HepG2 (cell line): ENCODE results near the gene CD58. TPM values are rescaled to one million over a fixed set of nuclear protein-coding genes. Genes with fewer than 3 reads are reported as not detected.

ENCODE experiments used
- CEBPB ChIP-seq: IDR thresholded peaks from 2 replicates; pipeline ENCODE4 v1.6.1; 2011; ENCODE audit warnings: low read depth, low read length, improper control_type of control experiment, borderline replicate concordance
- GATAD1 ChIP-seq: IDR thresholded peaks from 2 replicates; pipeline ENCODE4 v1.6.1; 2016; ENCODE audit warnings: missing genetic modification reagents, missing compliant biosample characterization
- JUNB ChIP-seq: sonication (generic); formaldehyde crosslinking; IDR thresholded peaks from 2 replicates; pipeline ENCODE4 v1.8.0; 2022; ENCODE audit warnings: missing genetic modification reagents, mild to moderate bottlenecking, borderline replicate concordance
- KAT8 ChIP-seq: IDR thresholded peaks from 2 replicates; pipeline ENCODE4 v1.6.1; 2016; ENCODE audit warnings: missing genetic modification reagents, missing compliant biosample characterization
- NCOR1 ChIP-seq: fragments of 200-600 bp; sonication (generic); IDR thresholded peaks from 2 replicates; pipeline ENCODE4 v1.7.0; 2017; ENCODE audit warnings: antibody characterized with exemption, low read length, borderline replicate concordance
- RFX1 ChIP-seq: fragments of 450-650 bp; IDR thresholded peaks from 2 replicates; pipeline ENCODE4 v1.6.1; 2017
- RFX3 ChIP-seq: IDR thresholded peaks from 2 replicates; pipeline ENCODE4 v1.6.1; 2016; ENCODE audit warnings: missing biosample characterization, missing genetic modification reagents
- SMAD3 ChIP-seq: sonication (generic); formaldehyde crosslinking; IDR thresholded peaks from 2 replicates; pipeline ENCODE4 v1.4.0; 2020; ENCODE audit warnings: missing genetic modification reagents
- TAF15 ChIP-seq: fragments of 200-400 bp; formaldehyde crosslinking; IDR thresholded peaks from one replicate; pipeline ENCODE4 v1.6.1; 2018; ENCODE audit warnings: mild to moderate bottlenecking, low read depth, low read length; ENCODE audit not compliant: poor library complexity, severe bottlenecking
- ZBTB21 ChIP-seq: sonication (generic); formaldehyde crosslinking; IDR thresholded peaks from 2 replicates; pipeline ENCODE4 v1.4.0; 2020; ENCODE audit warnings: missing genetic modification reagents
- ZBTB34 ChIP-seq: sonication (generic); formaldehyde crosslinking; IDR thresholded peaks from 2 replicates; pipeline ENCODE4 v1.8.0; 2022; ENCODE audit warnings: mild to moderate bottlenecking, missing genetic modification reagents
- ZNF570 ChIP-seq: sonication (generic); formaldehyde crosslinking; IDR thresholded peaks from 2 replicates; pipeline ENCODE4 v1.4.0; 2020; ENCODE audit warnings: mild to moderate bottlenecking, missing genetic modification reagents, borderline replicate concordance
- ZNF660 ChIP-seq: sonication (generic); formaldehyde crosslinking; IDR thresholded peaks from 2 replicates; pipeline ENCODE4 v1.5.1; 2020; ENCODE audit warnings: mild to moderate bottlenecking, low read depth, missing genetic modification reagents, borderline replicate concordance
- ZNF850 ChIP-seq: sonication (generic); formaldehyde crosslinking; conservative IDR thresholded peaks from 2 replicates; pipeline ENCODE4 v1.9.0; 2021; ENCODE audit warnings: mild to moderate bottlenecking, missing genetic modification reagents
- polyA plus RNA-seq, 8 experiments: library from polyadenylated mRNA; depleted of rRNA in 3 of 8; stranded (reverse) in 7 of 8; unstranded in 1 of 8; fragments of >200 nt; fragmentation: Illumina TruSeq in 4 of 8; extraction: Trizol in 4 of 8; gene quantifications; 2 replicates each; pipeline versions ENCODE4 v1.2.1 to v1.2.3, GENCODE V29; 2011 to 2016; ENCODE audit warnings: low read depth in 4 of 8, missing spikeins in 1 of 8, mixed read lengths in 1 of 8; ENCODE audit not compliant: insufficient read depth in 1 of 8
- total RNA-seq, 5 experiments: library from RNA; depleted of rRNA; stranded (reverse); fragments of >200 nt; fragmentation: Illumina TruSeq; extraction: Trizol; gene quantifications; 2 replicates each; pipeline ENCODE4 v1.2.3, GENCODE V29; 2016; ENCODE audit warnings: low read depth in 1 of 5
- TF ChIP-seq, protein P1 (sequence below): sonication (generic); formaldehyde crosslinking; IDR thresholded peaks from 2 replicates; pipeline ENCODE4 v1.9.0; 2021; ENCODE audit warnings: missing genetic modification reagents, borderline replicate concordance
- TF ChIP-seq, protein P2 (sequence below): sonication (generic); formaldehyde crosslinking; IDR thresholded peaks from 2 replicates; pipeline ENCODE4 v1.4.0; 2020; ENCODE audit warnings: missing genetic modification reagents
- TF ChIP-seq, protein P3 (sequence below): sonication (generic); formaldehyde crosslinking; IDR thresholded peaks from 2 replicates; pipeline ENCODE4 v1.4.0; 2020; ENCODE audit warnings: mild to moderate bottlenecking, missing genetic modification reagents

CD58 gene
- total and polyA plus RNA-seq, 2 of the 13 experiments (the other 11 are each of a cell fraction or from before 2014, with no cell fraction given), result 9.4 to 13.5 TPM

GRCh38 chr1:116474921-116475849 is 95.6 kb downstream of the CD58 start (continued):
- TF ChIP-seq ZBTB21 (CRISPR knock-in tag), result no peak
- TF ChIP-seq, protein P1, sequence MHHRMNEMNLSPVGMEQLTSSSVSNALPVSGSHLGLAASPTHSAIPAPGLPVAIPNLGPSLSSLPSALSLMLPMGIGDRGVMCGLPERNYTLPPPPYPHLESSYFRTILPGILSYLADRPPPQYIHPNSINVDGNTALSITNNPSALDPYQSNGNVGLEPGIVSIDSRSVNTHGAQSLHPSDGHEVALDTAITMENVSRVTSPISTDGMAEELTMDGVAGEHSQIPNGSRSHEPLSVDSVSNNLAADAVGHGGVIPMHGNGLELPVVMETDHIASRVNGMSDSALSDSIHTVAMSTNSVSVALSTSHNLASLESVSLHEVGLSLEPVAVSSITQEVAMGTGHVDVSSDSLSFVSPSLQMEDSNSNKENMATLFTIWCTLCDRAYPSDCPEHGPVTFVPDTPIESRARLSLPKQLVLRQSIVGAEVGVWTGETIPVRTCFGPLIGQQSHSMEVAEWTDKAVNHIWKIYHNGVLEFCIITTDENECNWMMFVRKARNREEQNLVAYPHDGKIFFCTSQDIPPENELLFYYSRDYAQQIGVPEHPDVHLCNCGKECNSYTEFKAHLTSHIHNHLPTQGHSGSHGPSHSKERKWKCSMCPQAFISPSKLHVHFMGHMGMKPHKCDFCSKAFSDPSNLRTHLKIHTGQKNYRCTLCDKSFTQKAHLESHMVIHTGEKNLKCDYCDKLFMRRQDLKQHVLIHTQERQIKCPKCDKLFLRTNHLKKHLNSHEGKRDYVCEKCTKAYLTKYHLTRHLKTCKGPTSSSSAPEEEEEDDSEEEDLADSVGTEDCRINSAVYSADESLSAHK (CRISPR knock-in tag), result no peak
- TF ChIP-seq, protein P2, sequence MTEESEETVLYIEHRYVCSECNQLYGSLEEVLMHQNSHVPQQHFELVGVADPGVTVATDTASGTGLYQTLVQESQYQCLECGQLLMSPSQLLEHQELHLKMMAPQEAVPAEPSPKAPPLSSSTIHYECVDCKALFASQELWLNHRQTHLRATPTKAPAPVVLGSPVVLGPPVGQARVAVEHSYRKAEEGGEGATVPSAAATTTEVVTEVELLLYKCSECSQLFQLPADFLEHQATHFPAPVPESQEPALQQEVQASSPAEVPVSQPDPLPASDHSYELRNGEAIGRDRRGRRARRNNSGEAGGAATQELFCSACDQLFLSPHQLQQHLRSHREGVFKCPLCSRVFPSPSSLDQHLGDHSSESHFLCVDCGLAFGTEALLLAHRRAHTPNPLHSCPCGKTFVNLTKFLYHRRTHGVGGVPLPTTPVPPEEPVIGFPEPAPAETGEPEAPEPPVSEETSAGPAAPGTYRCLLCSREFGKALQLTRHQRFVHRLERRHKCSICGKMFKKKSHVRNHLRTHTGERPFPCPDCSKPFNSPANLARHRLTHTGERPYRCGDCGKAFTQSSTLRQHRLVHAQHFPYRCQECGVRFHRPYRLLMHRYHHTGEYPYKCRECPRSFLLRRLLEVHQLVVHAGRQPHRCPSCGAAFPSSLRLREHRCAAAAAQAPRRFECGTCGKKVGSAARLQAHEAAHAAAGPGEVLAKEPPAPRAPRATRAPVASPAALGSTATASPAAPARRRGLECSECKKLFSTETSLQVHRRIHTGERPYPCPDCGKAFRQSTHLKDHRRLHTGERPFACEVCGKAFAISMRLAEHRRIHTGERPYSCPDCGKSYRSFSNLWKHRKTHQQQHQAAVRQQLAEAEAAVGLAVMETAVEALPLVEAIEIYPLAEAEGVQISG, result peak; percentile 68
- TF ChIP-seq TAF15, result no peak
- TF ChIP-seq KAT8 (CRISPR knock-in tag), result peak; percentile 76
- peak; percentile 75; the same call in 1 of the 2 replicates for TF ChIP-seq ZBTB34 (CRISPR knock-in tag)
- TF ChIP-seq, protein P3, sequence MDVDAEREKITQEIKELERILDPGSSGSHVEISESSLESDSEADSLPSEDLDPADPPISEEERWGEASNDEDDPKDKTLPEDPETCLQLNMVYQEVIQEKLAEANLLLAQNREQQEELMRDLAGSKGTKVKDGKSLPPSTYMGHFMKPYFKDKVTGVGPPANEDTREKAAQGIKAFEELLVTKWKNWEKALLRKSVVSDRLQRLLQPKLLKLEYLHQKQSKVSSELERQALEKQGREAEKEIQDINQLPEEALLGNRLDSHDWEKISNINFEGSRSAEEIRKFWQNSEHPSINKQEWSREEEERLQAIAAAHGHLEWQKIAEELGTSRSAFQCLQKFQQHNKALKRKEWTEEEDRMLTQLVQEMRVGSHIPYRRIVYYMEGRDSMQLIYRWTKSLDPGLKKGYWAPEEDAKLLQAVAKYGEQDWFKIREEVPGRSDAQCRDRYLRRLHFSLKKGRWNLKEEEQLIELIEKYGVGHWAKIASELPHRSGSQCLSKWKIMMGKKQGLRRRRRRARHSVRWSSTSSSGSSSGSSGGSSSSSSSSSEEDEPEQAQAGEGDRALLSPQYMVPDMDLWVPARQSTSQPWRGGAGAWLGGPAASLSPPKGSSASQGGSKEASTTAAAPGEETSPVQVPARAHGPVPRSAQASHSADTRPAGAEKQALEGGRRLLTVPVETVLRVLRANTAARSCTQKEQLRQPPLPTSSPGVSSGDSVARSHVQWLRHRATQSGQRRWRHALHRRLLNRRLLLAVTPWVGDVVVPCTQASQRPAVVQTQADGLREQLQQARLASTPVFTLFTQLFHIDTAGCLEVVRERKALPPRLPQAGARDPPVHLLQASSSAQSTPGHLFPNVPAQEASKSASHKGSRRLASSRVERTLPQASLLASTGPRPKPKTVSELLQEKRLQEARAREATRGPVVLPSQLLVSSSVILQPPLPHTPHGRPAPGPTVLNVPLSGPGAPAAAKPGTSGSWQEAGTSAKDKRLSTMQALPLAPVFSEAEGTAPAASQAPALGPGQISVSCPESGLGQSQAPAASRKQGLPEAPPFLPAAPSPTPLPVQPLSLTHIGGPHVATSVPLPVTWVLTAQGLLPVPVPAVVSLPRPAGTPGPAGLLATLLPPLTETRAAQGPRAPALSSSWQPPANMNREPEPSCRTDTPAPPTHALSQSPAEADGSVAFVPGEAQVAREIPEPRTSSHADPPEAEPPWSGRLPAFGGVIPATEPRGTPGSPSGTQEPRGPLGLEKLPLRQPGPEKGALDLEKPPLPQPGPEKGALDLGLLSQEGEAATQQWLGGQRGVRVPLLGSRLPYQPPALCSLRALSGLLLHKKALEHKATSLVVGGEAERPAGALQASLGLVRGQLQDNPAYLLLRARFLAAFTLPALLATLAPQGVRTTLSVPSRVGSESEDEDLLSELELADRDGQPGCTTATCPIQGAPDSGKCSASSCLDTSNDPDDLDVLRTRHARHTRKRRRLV, result peak; percentile 75
- TF ChIP-seq ZNF660 (CRISPR knock-in tag), result 0 out of 2 replicates have a peak, but pooled peaks have one; percentile 48
- TF ChIP-seq GATAD1, result peak; percentile 66; the same call in 1 of the 2 replicates
- TF ChIP-seq CEBPB, result no peak
- peak; percentile 59 for TF ChIP-seq SMAD3 (CRISPR knock-in tag)
- TF ChIP-seq JUNB (CRISPR knock-in tag), result no peak
- TF ChIP-seq RFX3 (CRISPR knock-in tag), result no peak; the same call in 1 of the 2 replicates
- TF ChIP-seq RFX1, result no peak
- TF ChIP-seq ZNF850 (CRISPR knock-in tag), result no peak; the same call in 1 of the 2 replicates
- peak; percentile 87 for TF ChIP-seq NCOR1
- TF ChIP-seq ZNF570, result no peak
